Upper lobe of left lung (tissue), 6 donors: ENCODE data around the gene HAPSTR1. TPM values are rescaled to one million over a fixed set of nuclear protein-coding genes. Genes with fewer than 3 reads are reported as not detected.
A peak's percentile ranks its signal among the peaks of the same experiment; 100 is the strongest.

Experiments
- ATAC-seq, 2 donors: fragments of 200-7000 bp; cut with Tn5 transposase; one replicate each; pipeline ENCODE4 v1.9.1; 2022; ENCODE audit warnings: mild to moderate bottlenecking in 2 of 2, moderate library complexity in 2 of 2; ENCODE audit not compliant: low FRiP score in 2 of 2
- DNase-seq, 2 donors: peaks; one replicate each; pipeline ENCODE4 v3.0.0-alpha.2; 2019 to 2020
- H3K27ac ChIP-seq, 4 donors: fragments of 200-600 bp; sonication (generic); one replicate each; pipeline ENCODE4 v1.5.1; 2016 to 2019
- H3K27me3 ChIP-seq, 4 donors: fragments of 200-600 bp; sonication (generic); one replicate each; pipeline ENCODE4 v1.5.1; 2017 to 2019
- H3K36me3 ChIP-seq, 4 donors: fragments of 200-600 bp; sonication (generic); one replicate each; pipeline ENCODE4 v1.5.1; 2016 to 2019
- H3K4me1 ChIP-seq, 4 donors: fragments of 200-600 bp; sonication (generic); one replicate each; pipeline ENCODE4 v1.5.1; 2018 to 2019
- H3K4me3 ChIP-seq, 4 donors: fragments of 200-600 bp; sonication (generic); one replicate each; pipeline ENCODE4 v1.5.1; 2017 to 2019; ENCODE audit warnings: mild to moderate bottlenecking in 2 of 4, moderate library complexity in 1 of 4
- H3K9me3 ChIP-seq, 4 donors: fragments of 200-600 bp; sonication (generic); one replicate each; pipeline ENCODE4 v1.5.1; 2018 to 2019
- CTCF ChIP-seq, 6 experiments: fragments of 450-650 bp in 4 of 6; fragments of 200-600 bp in 2 of 6; sonication (generic) in 2 of 6; IDR thresholded peaks; one replicate each; pipeline ENCODE4 v1.5.1; 2016 to 2019; ENCODE audit warnings: antibody characterized with exemption in 6 of 6
- EP300 ChIP-seq, 4 donors: sonication (generic); formaldehyde crosslinking; IDR thresholded peaks; one replicate each; pipeline ENCODE4 v1.5.1; 2017; ENCODE audit warnings: antibody characterized with exemption in 4 of 4, control low read depth in 2 of 4
- POLR2A ChIP-seq, 4 donors: fragments of 450-650 bp; IDR thresholded peaks; one replicate each; pipeline ENCODE4 v1.5.1; 2016 to 2017; ENCODE audit warnings: antibody characterized with exemption in 4 of 4, mild to moderate bottlenecking in 2 of 4
- POLR2AphosphoS5 ChIP-seq, 2 donors: sonication (generic); formaldehyde crosslinking; IDR thresholded peaks; one replicate each; pipeline ENCODE4 v1.5.1; 2017; ENCODE audit warnings: antibody characterized with exemption in 2 of 2
- WGBS, 2 donors: methylation state at CpG; one replicate each; pipeline ENCODE4 v1.1.5; 2017 to 2018; 5-methylcytosine and 5-hydroxymethylcytosine counted together
- total RNA-seq, 6 donors: library from RNA; depleted of rRNA in 4 of 6; stranded (reverse); fragments of >200 nt in 4 of 6; gene quantifications; one replicate each; pipeline versions ENCODE4 v1.1.0 to v1.2.1, GENCODE V29; 2016 to 2021
- donor health status: DM: no; HTN: no; CAD: no; lungs with moderate emphysema.
- donor health status: DM: no; HTN: yes; CAD: no; lungs with severe emphysema.

Gene HAPSTR1
- total RNA-seq, 6 donors from 2014 or later = 37.3 to 62.9 (median 46.0) TPM

GRCh38 chr16:9136596-9136995 is 45.2 kb downstream of the HAPSTR1 start:
- Histone ChIP-seq H3K27ac (no peak overlapping the region), H3K4me1 (peaks cover 6 to 10% (median 8%) of the 10 kb centered on the region in 4 donors), H3K9me3 (no peaks in the 10 kb centered on the region), H3K36me3 (no peaks in the 10 kb centered on the region), H3K4me3 (no peak overlapping the region), H3K27me3 (no peaks in the 10 kb centered on the region)
- 87 to 93% methylated on average over 10 to 13 of the region's 13 CpGs for WGBS, 2 donors
- ATAC-seq (no peak), DNase-seq (no peak)
- TF ChIP-seq EP300 (IDR thresholded peaks at IDR 0.05) (no peak), POLR2A (IDR thresholded peaks at IDR 0.05) (no peak), CTCF (IDR thresholded peaks at IDR 0.05) (no peak), POLR2AphosphoS5 (IDR thresholded peaks at IDR 0.05) (no peak)

- H3K4me1 ChIP-seq = peaks cover 6 to 10% (median 8%) of the 10 kb centered on the region in 4 donors
- no peaks in the 10 kb centered on the region for H3K9me3 ChIP-seq
- H3K27me3 ChIP-seq = no peaks in the 10 kb centered on the region
- DNase-seq (no peak), ATAC-seq (no peak)
- no peak overlapping the region for H3K27ac ChIP-seq
- no peak for TF ChIP-seq POLR2AphosphoS5 (IDR thresholded peaks at IDR 0.05)
- no peak for TF ChIP-seq POLR2A (IDR thresholded peaks at IDR 0.05)
- TF ChIP-seq CTCF (IDR thresholded peaks at IDR 0.05) = no peak
- TF ChIP-seq EP300 (IDR thresholded peaks at IDR 0.05) = no peak
- 78 to 81% methylated on average over 14 of the region's 14 CpGs for WGBS, 2 donors
- H3K4me3 ChIP-seq = no peak overlapping the region
- H3K36me3 ChIP-seq = no peaks in the 10 kb centered on the region
Observed at GRCh38 chr16:9138021-9138680, 46.7 kb downstream of the HAPSTR1 start.

GRCh38 chr16:9138731-9139501 is 47.5 kb downstream of the HAPSTR1 start:
- DNase-seq (peak; percentile 44 to 75), ATAC-seq (peak; percentile 82 to 92)
- no peaks in the 10 kb centered on the region for H3K9me3 ChIP-seq
- peak; percentile 65 to 85 (median 78) for TF ChIP-seq CTCF (IDR thresholded peaks at IDR 0.05)
- no peak for TF ChIP-seq POLR2A (IDR thresholded peaks at IDR 0.05)
- no peak for TF ChIP-seq EP300 (IDR thresholded peaks at IDR 0.05)
- TF ChIP-seq POLR2AphosphoS5 (IDR thresholded peaks at IDR 0.05) = no peak
- no peak overlapping the region for H3K27ac ChIP-seq
- H3K4me3 ChIP-seq = no peak overlapping the region
- H3K36me3 ChIP-seq = no peaks in the 10 kb centered on the region
- WGBS, 2 donors = 12 to 18% methylated on average over 17 to 21 of the region's 21 CpGs
- peaks cover 6 to 10% (median 8%) of the 10 kb centered on the region in 4 donors for H3K4me1 ChIP-seq
- no peaks in the 10 kb centered on the region for H3K27me3 ChIP-seq

GRCh38 chr16:9139965-9140364 is 48.5 kb downstream of the HAPSTR1 start:
- Histone ChIP-seq H3K4me3 (no peak overlapping the region), H3K36me3 (no peaks in the 10 kb centered on the region), H3K4me1 (peaks cover 6 to 10% (median 8%) of the 10 kb centered on the region in 4 donors), H3K27ac (no peak overlapping the region), H3K27me3 (no peaks in the 10 kb centered on the region), H3K9me3 (no peaks in the 10 kb centered on the region)
- WGBS, 2 donors = 93 to 95% methylated on average over 7 of the region's 7 CpGs
- DNase-seq (peak in 1 of 2 donors; percentile 36), ATAC-seq (peak in 1 of 2 donors; percentile 67)
- TF ChIP-seq POLR2A (IDR thresholded peaks at IDR 0.05) (no peak), POLR2AphosphoS5 (IDR thresholded peaks at IDR 0.05) (no peak), EP300 (IDR thresholded peaks at IDR 0.05) (no peak), CTCF (IDR thresholded peaks at IDR 0.05) (no peak)

Other genes starting within 250 kb of the HAPSTR1 start
- 100 to 1,000 TPM in 1 of 6 donors, 10 to 100 TPM in 5; 33.5 to 102 (median 75.3) TPM for gene CARHSP1, start 222.6 kb upstream of the HAPSTR1 start, total RNA-seq
- not detected for gene LITAFD, start 209.3 kb upstream of the HAPSTR1 start, total RNA-seq
- 100 to 1,000 TPM in 1 of 6 donors, 10 to 100 TPM in 5; 68.2 to 122 (median 72.2) TPM for gene USP7, start 127.7 kb upstream of the HAPSTR1 start, total RNA-seq